Body of pancreas (tissue), 4 donors: ENCODE data around the gene LYPD4.

Experiments used
- POLR2A ChIP-seq, 3 donors: fragments of 450-650 bp; IDR thresholded peaks; one replicate each; pipeline ENCODE4 v1.6.1; 2016; ENCODE audit warnings: antibody characterized with exemption in 3 of 3, mild to moderate bottlenecking in 2 of 3
- TF ChIP-seq, protein P1 (sequence below), 7 experiments: fragments of 450-650 bp in 4 of 7; fragments of 200-600 bp in 3 of 7; sonication (generic) in 3 of 7; IDR thresholded peaks; one replicate each; pipeline ENCODE4 v1.5.1; 2016 to 2019; ENCODE audit warnings: antibody characterized with exemption in 7 of 7

DNA sequence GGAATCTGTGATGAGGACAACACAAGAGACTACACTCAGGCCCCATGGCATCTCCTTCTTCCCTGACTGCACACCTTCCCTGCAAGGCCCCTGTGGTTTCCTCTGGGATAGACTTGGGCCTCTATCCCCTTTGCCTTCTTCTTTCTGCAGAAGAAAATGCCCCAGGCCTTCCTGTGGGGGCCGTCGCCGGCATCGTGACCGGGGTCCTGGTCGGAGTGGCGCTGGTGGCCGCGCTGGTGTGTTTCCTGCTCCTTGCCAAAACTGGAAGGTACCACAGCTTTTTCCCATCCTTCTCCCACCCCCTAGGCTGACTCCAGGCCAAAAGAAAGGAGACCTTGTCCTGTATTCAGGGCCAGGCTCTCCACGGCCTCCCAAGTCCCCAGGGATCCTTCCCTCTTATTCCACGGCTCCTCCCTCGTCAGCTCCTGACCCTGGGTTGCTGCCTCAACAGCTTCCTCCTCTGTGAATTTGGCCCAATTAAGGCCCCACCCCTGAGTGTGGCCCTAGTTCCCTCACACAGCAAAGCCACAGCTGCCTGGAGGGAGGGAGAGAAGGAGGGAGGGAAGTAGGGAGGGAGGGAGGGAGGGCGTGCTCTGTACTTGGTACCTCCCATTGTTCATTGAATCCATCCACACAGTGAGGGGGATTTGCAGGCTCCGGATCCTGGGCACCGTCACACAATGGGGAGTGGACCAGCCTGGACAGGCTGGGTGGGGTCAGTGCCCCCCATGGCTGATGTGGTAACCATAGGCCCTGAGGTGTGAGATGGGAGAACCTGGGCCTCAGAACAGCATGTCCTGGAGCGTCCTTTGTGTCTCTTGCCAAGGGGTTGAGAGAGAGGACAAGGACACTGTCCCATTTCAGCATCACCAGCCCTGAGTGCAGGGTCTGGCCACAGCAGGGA lies 35.6 kb downstream of the LYPD4 start:
- TF ChIP-seq, protein P1, sequence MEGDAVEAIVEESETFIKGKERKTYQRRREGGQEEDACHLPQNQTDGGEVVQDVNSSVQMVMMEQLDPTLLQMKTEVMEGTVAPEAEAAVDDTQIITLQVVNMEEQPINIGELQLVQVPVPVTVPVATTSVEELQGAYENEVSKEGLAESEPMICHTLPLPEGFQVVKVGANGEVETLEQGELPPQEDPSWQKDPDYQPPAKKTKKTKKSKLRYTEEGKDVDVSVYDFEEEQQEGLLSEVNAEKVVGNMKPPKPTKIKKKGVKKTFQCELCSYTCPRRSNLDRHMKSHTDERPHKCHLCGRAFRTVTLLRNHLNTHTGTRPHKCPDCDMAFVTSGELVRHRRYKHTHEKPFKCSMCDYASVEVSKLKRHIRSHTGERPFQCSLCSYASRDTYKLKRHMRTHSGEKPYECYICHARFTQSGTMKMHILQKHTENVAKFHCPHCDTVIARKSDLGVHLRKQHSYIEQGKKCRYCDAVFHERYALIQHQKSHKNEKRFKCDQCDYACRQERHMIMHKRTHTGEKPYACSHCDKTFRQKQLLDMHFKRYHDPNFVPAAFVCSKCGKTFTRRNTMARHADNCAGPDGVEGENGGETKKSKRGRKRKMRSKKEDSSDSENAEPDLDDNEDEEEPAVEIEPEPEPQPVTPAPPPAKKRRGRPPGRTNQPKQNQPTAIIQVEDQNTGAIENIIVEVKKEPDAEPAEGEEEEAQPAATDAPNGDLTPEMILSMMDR (IDR thresholded peaks at IDR 0.05) = no peak
- TF ChIP-seq POLR2A (IDR thresholded peaks at IDR 0.05) = no peak
